Nucleus accumbens (tissue), 56 donors: ENCODE data around the gene AHRR.
A peak's percentile ranks its signal among the peaks of the same experiment; 100 is the strongest.
"Not testable (repeated sequence)": the region's sequence is repeated elsewhere in the genome, so short reads cannot be mapped to it uniquely, and the experiment has no call there.

Experiments used
- DNase-seq, 56 donors: peaks; one replicate each; lab custom pipeline; 2025; lab: John Stamatoyannopoulos, UW

AHRR gene

DNA sequence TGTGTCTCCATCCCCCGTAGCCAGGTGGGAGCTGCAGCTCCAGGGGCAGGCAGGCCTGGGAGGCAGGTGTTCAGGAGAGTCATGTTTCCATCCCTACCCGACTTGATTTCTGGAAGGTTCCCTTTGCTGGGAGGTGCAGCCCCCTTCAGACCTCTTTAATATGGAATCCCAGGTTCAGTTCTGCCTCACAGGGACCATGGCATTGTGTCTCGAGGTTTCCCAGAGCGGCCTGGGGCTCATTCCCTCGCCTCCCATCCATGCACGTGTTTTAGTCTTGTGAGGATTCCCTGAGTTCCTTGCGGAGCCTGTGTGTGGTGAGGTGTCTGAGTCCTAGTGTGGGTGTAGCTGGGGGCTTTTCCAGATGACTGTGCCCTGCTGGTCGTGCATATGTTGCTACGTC is 16.5 kb upstream of the AHRR start:
- DNase-seq, result no peak

DNA sequence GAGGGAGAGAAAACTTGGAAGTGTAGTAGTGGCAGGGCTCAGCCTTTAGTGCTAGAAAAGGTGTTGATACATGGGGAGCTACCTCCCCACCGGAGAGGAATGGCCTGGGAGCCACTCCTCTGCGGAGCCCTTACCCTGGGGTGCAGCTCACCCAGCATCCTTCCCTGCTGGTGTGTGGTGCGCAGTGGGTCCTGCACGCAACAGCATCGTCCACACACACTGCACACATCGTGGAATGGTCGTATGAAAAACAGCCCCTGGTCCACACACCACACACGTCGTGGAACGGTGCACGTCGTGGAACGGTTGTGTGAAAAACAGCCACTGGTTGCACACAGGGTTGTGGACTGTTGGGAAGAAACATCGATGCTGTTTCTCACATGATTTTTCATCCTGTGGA is 16.1 kb upstream of the AHRR start:
- DNase-seq, result no peak

DNA sequence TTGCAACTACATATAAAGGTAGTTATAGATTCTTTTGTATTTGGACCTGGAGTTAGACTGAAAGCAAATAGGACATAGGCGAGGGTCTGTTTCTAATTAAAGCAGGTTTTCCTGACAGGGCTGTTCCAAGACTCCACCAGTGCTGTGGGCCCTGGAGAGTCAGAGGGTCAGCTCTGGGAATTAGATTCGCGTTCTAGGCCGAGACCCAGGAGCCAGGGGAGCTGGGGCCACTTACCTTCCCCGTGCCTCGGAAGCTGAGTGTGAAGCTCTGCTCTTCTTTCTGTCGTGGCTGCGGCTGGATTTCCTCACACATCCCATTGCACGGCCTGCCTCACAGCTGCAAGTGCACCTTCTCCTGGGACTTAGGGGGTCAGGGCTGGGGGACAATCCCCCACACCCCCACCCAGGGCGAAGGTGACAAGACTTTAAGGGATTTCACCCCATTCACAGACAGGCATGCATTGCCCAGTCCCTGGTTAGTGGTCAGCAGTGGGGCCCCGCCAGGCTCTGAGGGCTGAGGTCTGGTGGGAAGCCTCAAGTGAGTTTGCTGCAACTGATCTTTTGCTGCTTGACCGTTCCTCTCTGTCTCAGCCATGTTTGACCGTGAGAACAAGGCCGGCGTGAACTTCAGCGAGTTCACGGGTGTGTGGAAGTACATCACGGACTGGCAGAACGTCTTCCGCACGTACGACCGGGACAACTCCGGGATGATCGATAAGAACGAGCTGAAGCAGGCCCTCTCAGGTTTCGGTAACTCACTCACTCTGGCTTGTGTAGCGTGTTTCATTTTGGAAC is 15.3 kb upstream of the AHRR start:
- no peak for DNase-seq

DNA sequence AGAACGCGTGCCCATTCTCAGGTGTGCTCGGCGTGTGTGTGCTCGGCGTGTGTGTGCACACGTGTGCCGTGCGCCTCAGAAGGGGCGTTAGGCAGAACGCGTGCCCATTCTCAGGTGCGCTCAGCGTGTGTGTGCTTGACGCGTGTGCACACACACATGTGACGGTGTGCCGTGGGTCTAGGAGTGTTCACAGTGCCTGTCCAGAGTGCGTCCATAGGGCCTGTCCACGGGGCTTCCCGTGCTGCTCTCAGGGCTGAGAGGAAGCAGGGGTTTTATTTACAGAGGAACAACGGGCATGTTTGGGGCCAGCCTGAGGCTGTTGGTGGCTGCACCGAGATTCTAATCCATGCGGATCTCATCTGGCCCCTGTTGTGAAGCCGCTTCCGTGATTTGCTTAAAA is 14.2 kb upstream of the AHRR start:
- DNase-seq, result no peak

DNA sequence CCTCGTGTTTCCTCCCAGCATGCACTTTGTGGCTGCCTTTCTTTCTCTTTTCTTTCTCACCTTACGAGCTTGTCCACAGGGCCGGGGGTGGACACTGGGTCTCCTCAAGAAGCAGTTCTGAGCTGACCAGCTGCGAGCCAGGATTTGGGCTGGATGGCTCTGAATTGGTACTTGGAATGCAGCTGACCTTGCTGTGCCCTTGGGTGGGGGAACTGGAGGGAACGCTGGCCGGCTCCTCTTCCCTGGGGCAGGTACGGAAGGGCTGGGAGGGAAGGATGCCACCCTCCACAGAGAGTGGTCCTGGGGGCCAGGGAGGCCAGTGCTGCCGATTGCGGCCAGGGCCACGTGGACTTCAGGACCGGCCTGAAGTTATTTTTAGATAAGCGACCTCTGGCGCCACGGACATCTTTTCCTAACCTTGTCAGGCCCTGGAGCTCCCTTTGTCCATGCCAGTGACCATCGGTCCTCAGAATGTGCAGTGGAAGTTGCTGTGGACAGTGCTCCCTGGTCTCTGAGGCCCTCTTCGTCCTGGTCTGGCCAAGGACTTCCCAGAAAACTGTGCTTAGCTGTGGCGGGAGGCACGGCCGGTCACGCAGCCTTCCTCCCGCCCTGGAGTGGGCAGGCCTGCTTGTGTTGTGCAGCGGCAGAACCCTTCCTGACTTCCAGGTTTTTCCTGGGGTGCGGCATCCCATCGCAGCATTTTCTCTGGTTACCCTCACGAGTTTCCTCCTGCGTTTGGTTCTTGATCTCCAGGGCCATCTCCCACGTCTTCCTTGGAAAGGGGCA is 13.5 kb upstream of the AHRR start:
- DNase-seq, result no peak

DNA sequence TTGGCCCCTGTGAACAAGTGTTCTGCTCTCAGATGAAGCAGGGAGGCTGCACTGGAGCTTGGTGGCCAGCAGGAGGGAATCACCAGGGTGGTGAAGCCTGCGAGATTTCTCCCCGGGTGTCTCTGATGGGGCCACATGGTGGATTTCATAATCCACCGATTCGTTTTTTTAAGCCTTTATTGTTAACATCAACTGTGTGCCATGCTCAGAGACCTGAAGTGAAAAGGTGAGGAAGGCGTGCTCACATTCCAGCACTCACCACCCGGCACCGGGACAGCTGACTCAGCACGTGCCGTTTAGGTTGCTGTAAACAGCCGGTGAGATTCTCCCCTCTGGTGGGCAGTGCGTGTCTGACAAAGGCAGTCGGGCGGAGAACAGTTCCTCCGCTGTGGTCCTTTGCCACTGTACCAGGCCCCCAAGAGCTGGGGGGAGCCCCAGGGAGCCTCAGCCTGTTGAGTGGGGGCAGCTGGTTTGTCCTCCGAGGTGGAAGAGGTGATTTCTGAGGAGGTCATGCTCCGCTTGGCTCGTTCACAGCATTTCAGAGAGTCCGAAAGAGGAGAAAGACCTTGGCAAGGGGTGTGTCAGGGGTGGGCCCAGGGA is 12.7 kb upstream of the AHRR start:
- no peak for DNase-seq

DNA sequence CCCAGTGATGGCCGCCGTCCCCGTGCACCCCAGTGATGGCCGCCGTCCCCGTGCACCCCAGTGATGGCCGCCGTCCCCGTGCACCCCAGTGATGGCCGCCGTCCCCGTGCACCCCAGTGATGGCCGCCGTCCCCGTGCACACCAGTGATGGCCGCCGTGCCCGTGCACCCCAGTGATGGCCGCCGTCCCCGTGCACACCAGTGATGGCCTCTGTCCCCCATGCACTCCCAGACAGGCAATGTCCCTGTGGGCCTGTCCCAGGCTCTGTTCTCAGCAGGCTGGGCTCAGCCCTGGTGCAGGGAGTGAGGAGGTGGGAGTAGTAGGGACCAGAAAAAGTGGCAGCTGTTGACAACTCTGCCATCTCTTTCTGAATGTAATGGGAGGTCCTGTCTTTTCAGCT is 11.7 kb upstream of the AHRR start:
- DNase-seq, result not testable (repeated sequence)

DNA sequence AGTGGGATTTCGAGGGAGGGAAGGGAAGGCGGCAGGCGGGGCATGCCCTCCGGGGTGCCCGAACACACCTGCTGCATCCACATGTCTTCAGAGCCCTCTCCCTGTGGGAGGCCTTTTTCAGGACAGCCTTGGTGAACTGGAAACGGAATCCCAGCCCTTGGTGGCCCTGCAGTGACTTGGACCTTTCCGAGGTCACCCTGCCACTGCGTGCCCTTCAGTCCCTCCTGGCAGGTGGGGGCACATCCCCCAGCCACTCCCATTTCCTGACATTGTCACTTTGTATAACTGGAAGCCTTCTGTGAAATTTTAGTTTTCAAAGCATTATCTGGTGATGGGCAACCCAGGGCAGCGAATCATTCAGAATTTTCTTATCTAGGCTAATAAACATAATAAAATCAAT is 11.0 kb upstream of the AHRR start:
- no peak for DNase-seq

DNA sequence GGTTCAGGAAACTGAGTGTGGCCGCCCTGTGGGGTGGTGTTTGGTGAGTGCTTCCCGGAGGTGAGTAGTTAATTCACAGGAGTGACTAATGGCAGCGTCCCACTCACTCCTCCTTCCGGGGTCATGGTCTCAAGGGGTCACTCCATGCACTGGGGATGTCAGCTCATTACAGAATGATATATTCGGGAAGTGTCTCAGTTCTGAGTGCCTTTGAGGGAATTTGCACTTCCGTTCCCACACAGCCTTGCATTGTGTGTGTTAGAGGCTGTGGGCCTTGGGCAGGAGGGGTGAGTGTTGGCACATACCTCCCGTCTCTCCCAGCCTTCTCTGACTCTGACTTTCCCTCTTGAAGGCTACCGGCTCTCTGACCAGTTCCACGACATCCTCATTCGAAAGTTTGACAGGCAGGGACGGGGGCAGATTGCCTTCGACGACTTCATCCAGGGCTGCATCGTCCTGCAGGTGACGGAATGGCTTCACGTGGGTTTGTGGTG is 10.5 kb upstream of the AHRR start:
- DNase-seq, result no peak

DNA sequence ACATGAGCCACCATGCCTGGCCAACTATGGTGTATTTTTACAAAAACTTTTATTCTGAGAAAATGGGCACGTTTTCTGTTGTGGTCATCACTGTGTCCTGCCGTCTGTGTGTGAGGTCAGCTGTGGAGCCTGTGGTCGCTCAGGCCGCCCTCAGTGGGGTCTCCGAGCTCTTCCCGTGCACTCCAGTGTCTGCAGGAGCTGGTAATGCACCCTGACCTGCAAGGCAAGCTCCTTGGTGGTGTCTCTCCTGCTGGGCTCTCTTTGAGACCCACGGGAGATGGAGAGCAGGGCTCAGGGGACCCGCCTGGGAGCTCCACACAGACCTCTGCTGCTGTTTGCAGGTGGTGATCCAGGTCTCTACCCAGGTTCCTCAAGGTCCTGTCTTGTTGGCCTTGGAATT is 9.6 kb upstream of the AHRR start:
- DNase-seq, result no peak

DNA sequence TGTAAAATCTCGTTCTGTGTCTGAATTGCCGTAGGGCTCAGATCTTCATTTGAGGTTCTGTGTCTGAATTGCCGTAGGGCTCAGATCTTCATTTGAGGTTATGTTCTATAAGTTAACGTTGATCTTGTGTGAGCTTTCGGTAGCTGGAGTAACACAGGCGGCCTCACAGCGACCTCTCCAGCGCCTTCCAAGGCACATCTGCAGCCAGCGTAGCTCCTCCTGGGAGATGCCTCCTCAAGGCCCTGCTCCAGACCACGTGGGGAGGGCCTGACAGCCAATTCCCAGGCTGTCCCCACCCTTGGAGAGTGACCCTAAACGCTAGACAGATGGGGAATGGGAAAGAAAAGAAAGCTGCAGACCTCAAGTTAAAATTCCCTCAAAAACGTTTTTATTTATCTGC is 8.7 kb upstream of the AHRR start:
- DNase-seq, result no peak

DNA sequence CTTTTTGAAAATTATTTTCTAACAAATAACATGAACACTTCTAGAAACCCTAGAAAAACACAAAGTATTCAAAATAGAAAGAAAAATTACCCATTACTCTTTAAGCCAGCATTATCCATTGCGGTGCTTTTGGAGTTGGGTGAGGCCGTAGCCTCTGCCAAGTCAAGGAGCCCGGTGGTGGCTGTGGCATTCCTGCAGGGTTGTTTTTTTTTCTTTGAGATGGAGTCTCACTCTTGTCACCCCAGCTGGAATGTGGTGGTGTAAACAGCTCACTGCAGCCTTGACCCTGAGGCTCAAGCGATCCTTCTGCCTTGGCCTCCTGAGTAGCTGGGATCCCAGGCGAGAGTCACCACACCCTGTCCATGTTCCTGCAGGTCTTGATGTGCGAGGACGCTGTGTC is 8.2 kb upstream of the AHRR start:
- DNase-seq, result no peak

DNA sequence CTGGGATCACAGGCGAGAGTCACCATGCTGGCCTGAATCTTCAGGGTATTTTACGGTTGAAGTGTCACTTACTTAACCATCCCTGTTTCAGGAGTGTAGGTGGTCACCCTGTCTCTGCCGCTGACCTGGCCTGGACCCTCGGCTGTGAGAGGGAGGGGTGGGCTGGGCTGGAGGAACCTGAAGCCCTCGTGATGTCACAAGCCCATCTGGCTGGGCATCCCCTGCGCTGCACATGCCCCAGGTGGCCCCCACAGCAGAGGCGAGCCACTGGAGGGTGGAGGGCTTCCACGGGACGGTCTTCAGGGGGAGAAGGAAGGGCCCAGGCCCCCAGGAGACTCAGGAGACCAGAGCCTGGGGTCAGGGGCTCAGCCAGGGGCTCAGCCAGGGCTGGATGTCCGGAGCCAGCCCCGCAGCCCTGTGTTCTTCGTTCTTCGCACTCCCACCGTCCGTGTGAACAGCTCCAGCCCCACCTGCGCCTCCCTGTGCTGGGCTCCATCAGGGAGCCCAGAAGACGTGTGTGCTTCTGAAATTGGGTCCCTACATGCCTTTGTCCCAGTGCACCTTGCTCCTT is 7.6 kb upstream of the AHRR start:
- no peak for DNase-seq

DNA sequence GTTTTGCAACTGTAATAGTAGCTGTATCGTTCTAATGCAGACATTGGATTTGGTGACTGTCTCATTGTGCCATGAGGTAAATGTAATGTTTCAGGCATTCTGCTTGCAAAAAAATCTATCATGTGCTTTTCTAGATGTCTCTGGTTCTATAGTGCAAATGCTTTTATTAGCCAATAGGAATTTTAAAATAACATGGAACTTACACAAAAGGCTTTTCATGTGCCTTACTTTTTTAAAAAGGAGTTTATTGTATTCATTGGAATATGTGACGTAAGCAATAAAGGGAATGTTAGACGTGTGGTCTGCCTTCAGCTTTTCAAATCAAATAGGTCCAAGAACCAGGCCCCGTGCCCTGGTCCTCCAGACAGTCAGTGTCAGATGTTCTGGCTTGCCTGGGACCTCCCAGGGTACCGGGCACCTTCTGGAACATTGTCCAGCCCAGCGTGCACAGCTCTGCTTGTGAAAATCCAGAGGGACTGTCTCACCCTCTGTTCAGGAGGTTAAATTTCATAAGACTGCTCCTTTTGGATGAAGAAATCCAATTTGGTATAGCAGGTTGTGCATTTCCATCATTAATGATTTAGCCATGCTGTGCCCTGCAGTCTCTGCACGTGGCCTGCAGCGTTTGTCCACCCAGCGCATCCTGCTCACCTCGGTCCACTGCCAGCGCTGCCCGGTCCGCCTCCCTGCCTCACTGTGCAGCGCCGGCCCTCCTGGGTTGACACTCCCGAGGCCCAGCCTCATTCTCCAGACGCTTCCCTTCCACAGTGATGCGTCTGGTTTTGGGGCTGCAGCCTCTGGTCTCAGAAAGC is 6.6 kb upstream of the AHRR start:
- DNase-seq, result no peak

DNA sequence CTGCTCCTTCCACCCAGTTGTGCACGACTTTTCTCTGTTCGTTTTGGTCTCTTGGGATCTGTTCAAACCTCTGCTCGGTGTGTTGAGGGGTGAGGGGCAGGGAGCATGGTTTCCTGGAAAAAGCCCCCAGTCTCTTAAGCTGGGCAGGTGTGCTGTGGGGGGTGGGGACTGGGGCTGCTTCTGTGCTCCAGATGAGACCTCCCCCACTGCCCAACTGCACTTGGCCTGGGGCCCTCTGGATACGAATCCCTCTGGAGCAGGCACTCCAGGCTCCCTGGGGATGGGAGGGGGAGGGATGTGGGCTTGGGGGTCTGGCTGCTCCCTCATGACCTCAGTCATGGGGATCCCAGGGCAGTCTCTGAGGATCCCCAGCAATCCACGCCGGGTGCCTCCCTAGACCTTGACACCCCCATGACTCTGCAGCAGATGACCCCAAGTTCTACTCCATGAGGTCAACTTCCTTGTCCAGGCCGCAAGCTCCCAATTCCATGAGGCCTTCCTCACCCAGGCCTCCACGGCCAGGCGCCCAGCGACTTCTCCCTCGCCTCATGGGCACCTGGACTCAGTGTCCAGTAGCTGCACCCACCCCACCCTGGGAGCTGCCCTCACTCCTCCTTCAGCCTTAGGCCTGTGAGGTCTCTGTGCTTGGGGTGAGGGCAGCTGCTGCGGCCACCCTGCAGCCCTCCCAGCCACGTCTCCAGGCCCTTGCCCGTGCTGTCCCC is 5.9 kb upstream of the AHRR start:
- no peak for DNase-seq

DNA sequence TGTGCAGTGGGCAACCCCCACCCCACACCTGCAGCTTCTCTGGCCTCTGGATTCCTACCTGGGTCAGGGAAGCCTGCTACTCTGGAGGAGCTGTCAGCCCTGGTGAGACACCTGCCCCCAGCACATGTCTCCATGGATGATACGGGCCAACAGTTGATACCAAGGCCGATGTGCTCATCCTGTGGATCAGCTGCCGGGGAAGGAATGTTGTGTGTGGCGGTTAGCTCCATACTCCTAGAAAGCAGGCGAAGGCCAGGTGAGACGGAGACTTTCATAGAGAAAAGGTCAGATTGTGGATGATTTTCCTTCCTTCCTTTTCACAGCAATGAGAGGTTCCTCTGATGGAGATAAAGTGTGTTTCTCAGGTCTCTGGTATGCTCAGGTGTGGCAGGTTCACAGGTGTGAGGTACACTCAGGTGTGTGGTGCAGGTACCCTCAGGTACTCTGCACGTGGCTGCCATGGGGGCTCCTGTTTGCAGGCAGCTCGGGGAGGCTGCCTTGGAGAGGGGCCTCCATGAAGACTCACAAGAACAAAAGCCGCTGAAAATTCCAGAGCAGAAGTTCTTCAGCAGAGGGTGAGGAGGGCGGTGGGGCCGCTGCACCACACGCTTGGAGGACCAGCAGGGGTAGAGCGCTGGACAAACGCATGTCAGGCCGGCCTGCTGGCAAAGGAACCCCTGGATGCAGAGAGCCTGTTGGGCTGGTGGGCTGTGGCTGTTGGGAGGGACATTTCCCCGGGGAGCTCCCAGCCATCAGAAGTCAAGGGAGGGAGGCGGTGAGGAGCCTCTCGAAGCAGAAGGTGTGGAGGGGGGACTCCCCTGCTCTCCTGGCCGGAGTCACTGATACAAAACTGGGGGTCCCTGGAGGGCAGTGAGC is 5.1 kb upstream of the AHRR start:
- no peak for DNase-seq

DNA sequence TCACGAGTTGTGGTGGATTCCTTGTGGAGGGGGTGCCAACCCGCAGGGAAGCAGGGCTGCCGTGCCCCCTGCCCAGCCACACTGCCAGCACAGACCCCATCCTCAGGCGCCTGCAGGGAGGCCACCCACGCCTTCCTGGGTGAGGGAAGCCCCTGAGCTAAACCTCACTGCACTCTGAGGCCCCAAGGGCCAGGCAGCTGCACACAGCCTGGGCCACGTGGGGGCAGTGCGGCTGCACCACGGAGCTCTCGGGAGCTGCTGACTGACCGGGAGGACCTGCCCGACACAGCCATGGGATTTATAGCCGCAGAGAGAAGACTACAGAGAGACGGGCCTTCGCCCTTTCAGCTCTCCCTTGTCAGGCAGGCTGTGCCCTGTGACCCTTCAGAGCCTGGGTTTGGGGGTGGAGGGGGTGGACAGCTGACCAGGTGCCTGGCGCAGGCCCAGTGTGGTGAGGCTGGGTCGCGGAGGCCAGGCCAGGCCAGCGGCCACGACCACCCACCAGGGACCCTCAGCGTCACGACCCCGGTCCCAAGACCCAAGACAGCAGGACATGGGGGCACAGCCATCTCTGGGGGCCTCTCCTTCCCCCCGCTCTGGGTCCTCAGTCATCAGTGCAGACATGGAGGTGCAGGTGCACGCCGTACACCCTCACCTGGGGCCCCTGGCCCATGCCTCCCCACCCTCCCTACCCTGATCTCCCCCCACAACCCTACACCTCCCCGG is 4.3 kb upstream of the AHRR start:
- DNase-seq, result peak in 7 of 56 donors; percentile 3 to 41 (median 12)

DNA sequence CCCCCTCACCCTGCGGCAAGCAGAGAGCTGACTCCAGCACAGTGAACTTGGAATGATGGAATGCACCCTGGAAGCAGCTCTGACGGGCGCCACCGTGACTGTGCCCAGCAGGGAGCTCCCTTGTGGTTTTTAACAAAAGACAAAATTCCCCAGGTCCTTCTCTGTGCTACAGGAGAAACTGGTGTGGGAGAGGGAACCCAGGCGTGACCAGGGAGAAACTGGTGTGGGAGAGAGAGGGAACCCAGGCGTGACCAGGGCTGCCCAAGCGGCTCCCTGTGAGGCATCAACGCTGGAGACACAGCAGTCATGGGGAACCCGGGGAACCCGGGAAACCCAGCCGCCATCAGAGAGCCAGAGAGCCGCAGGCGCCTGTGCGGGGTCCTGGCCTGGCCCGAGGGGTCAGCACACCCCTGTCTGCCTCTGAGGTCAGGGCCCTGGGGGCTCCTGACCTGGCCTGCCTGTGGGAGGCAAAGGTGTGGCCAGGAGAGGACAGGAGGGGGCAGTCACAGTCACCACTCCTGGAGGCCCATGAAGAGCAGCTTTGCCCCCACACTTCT is 3.1 kb upstream of the AHRR start:
- DNase-seq, result no peak
